NB4 (cell line): ENCODE measurements around the gene KIF27.

Source experiments
- TF ChIP-seq, protein P1 (sequence below): IDR thresholded peaks from one replicate; pipeline ENCODE4 v1.5.1; 2012; ENCODE audit warnings: low read depth, low read length
- TF ChIP-seq, protein P2 (sequence below): IDR thresholded peaks from 2 replicates; pipeline ENCODE4 v1.6.1; 2011; ENCODE audit warnings: low read depth, low read length

GRCh38 chr9:83940590-83941303 is 19.5 kb upstream of the KIF27 start:
- TF ChIP-seq, protein P1, sequence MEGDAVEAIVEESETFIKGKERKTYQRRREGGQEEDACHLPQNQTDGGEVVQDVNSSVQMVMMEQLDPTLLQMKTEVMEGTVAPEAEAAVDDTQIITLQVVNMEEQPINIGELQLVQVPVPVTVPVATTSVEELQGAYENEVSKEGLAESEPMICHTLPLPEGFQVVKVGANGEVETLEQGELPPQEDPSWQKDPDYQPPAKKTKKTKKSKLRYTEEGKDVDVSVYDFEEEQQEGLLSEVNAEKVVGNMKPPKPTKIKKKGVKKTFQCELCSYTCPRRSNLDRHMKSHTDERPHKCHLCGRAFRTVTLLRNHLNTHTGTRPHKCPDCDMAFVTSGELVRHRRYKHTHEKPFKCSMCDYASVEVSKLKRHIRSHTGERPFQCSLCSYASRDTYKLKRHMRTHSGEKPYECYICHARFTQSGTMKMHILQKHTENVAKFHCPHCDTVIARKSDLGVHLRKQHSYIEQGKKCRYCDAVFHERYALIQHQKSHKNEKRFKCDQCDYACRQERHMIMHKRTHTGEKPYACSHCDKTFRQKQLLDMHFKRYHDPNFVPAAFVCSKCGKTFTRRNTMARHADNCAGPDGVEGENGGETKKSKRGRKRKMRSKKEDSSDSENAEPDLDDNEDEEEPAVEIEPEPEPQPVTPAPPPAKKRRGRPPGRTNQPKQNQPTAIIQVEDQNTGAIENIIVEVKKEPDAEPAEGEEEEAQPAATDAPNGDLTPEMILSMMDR, result no peak
- TF ChIP-seq, protein P2, sequence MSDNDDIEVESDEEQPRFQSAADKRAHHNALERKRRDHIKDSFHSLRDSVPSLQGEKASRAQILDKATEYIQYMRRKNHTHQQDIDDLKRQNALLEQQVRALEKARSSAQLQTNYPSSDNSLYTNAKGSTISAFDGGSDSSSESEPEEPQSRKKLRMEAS, result no peak
